Urinary bladder (tissue), 4 donors: ENCODE measurements around the gene RRP1. TPM values are rescaled to one million over a fixed set of nuclear protein-coding genes. Genes with fewer than 3 reads are reported as not detected.

ENCODE experiments used
- DNase-seq: peaks from one replicate; pipeline ENCODE4 v3.0.0-alpha.2; 2015; ENCODE audit errors: extremely low spot score
- H3K27ac ChIP-seq: one replicate; pipeline ENCODE4 v1.5.1; 2013; ENCODE audit warnings: low read depth, mild to moderate bottlenecking, moderate library complexity
- H3K36me3 ChIP-seq: one replicate; pipeline ENCODE4 v1.6.1; 2013; ENCODE audit warnings: mild to moderate bottlenecking, moderate library complexity; ENCODE audit not compliant: insufficient read depth
- H3K4me1 ChIP-seq: one replicate; pipeline ENCODE4 v1.6.1; 2013; ENCODE audit warnings: mild to moderate bottlenecking, moderate library complexity; ENCODE audit not compliant: insufficient read depth
- H3K4me3 ChIP-seq: one replicate; pipeline ENCODE4 v1.5.1; 2013; ENCODE audit warnings: low read depth, low read length
- WGBS: extraction: QIAGEN DNeasy Blood & Tissue Kit; methylation state at CpG from one replicate; pipeline ENCODE4 v1.1.7; 2013; 5-methylcytosine and 5-hydroxymethylcytosine counted together
- polyA plus RNA-seq: library from polyadenylated mRNA; stranded (reverse); fragments of 200-250 nt; gene quantifications from one replicate; pipeline ENCODE4 v1.2.3, GENCODE V29; 2013
- total RNA-seq: library from RNA; depleted of rRNA; stranded (reverse); fragments of >200 nt; gene quantifications from one replicate; pipeline ENCODE4 v1.2.3, GENCODE V29; 2014
- donor health status: healthy with polysubstance abuse.
- donor health status: healthy.

RRP1 gene
- total and polyA plus RNA-seq, 2 donors = 11.6 to 12.3 TPM

- DNase-seq = no peak
- Histone ChIP-seq H3K4me1 (no peaks in the 10 kb centered on the region), H3K36me3 (peaks cover 9% of the 10 kb centered on the region), H3K27ac (no peak overlapping the region), H3K4me3 (no peak overlapping the region)
- WGBS = 82% methylated on average over 12 of the region's 12 CpGs
Observed at GRCh38 chr21:43794311-43794710, 4.9 kb downstream of the RRP1 start.

GRCh38 chr21:43794857-43795256, 5.5 kb downstream of the RRP1 start:
- H3K27ac ChIP-seq = no peak overlapping the region
- no peak for DNase-seq
- WGBS = 90% methylated on average over 14 of the region's 14 CpGs
- no peaks in the 10 kb centered on the region for H3K4me1 ChIP-seq
- H3K36me3 ChIP-seq = peaks cover 9% of the 10 kb centered on the region
- H3K4me3 ChIP-seq = no peak overlapping the region

GRCh38 chr21:43797415-43797814, 8.0 kb downstream of the RRP1 start:
- Histone ChIP-seq H3K4me1 (no peaks in the 10 kb centered on the region), H3K36me3 (peaks cover 6% of the 10 kb centered on the region), H3K4me3 (no peak overlapping the region), H3K27ac (no peak overlapping the region)
- no peak for DNase-seq
- 87% methylated on average over 19 of the region's 19 CpGs for WGBS

GRCh38 chr21:43797925-43798715, 8.7 kb downstream of the RRP1 start:
- DNase-seq = no peak

GRCh38 chr21:43799301-43799840, 10.0 kb downstream of the RRP1 start:
- Histone ChIP-seq H3K27ac (no peak overlapping the region), H3K4me1 (no peaks in the 10 kb centered on the region), H3K4me3 (no peak overlapping the region), H3K36me3 (peaks cover 7% of the 10 kb centered on the region)
- WGBS = 92% methylated on average over 19 of the region's 19 CpGs
- DNase-seq = no peak

More at GRCh38 chr21:43797925-43798715, 8.7 kb downstream of the RRP1 start:
- Histone ChIP-seq H3K27ac (no peak overlapping the region), H3K36me3 (peaks cover 4% of the 10 kb centered on the region), H3K4me1 (no peaks in the 10 kb centered on the region), H3K4me3 (no peak overlapping the region)
- 91% methylated on average over 30 of the region's 30 CpGs for WGBS

GRCh38 chr21:43800124-43800523, 10.7 kb downstream of the RRP1 start:
- DNase-seq = no peak
- no peak overlapping the region for H3K4me3 ChIP-seq
- H3K36me3 ChIP-seq = peaks cover 2% of the 10 kb centered on the region
- no peak overlapping the region for H3K27ac ChIP-seq
- WGBS = 96% methylated on average over 17 of the region's 17 CpGs
- no peaks in the 10 kb centered on the region for H3K4me1 ChIP-seq

GRCh38 chr21:43800566-43800965, 11.2 kb downstream of the RRP1 start:
- no peak for DNase-seq
- Histone ChIP-seq H3K4me1 (no peaks in the 10 kb centered on the region), H3K27ac (no peak overlapping the region), H3K36me3 (peaks cover 2% of the 10 kb centered on the region), H3K4me3 (no peak overlapping the region)
- WGBS = 94% methylated on average over 14 of the region's 14 CpGs

GRCh38 chr21:43801006-43801783, 11.8 kb downstream of the RRP1 start:
- 94% methylated on average over 42 of the region's 42 CpGs for WGBS
- no peak overlapping the region for H3K4me3 ChIP-seq
- no peak overlapping the region for H3K27ac ChIP-seq
- H3K36me3 ChIP-seq = peaks cover 2% of the 10 kb centered on the region
- DNase-seq = no peak
- H3K4me1 ChIP-seq = no peaks in the 10 kb centered on the region

- Histone ChIP-seq H3K4me3 (no peak overlapping the region), H3K4me1 (no peaks in the 10 kb centered on the region), H3K36me3 (peaks cover 2% of the 10 kb centered on the region), H3K27ac (no peak overlapping the region)
- no peak for DNase-seq
- 89% methylated on average over 14 of the region's 14 CpGs for whole genome bisulfite sequencing
Observed at GRCh38 chr21:43802713-43803313, 13.4 kb downstream of the RRP1 start.

- WGBS = 90% methylated on average over 33 of the region's 33 CpGs
- H3K4me3 ChIP-seq = no peak overlapping the region
- no peaks in the 10 kb centered on the region for H3K4me1 ChIP-seq
- no peak overlapping the region for H3K27ac ChIP-seq
- peaks cover 2% of the 10 kb centered on the region for H3K36me3 ChIP-seq
- no peak for DNase-seq
Observed at GRCh38 chr21:43803558-43804300, 14.4 kb downstream of the RRP1 start.

GRCh38 chr21:43805275-43805800, 16.0 kb downstream of the RRP1 start:
- WGBS = 83% methylated on average over 14 of the region's 14 CpGs
- DNase-seq = no peak
- Histone ChIP-seq H3K36me3 (peaks cover 2% of the 10 kb centered on the region), H3K4me3 (no peak overlapping the region), H3K27ac (no peak overlapping the region), H3K4me1 (no peaks in the 10 kb centered on the region)

- no peaks in the 10 kb centered on the region for H3K4me1 ChIP-seq
- DNase-seq = no peak
- 87% methylated on average over 21 of the region's 21 CpGs for WGBS
- H3K27ac ChIP-seq = no peak overlapping the region
- peaks cover 2% of the 10 kb centered on the region for H3K36me3 ChIP-seq
- no peak overlapping the region for H3K4me3 ChIP-seq
Observed at GRCh38 chr21:43806017-43806710, 16.8 kb downstream of the RRP1 start.
